Adipocyte (in vitro differentiated cells): ENCODE measurements around the gene TENM3.

Experiments
- DNase-seq: peaks from one replicate; pipeline ENCODE4 v3.0.0-alpha.2; 2015; ENCODE audit warnings: low read depth
- H3K27me3 ChIP-seq: replicated peaks from 2 replicates; pipeline ENCODE4 v1.7.0; 2013; ENCODE audit warnings: mild to moderate bottlenecking, low read length, moderate library complexity; ENCODE audit not compliant: control insufficient read depth, insufficient read depth
- H3K36me3 ChIP-seq: 2 replicates; pipeline ENCODE4 v1.7.0; 2013; ENCODE audit warnings: low read length, mild to moderate bottlenecking, moderate library complexity; ENCODE audit not compliant: control insufficient read depth, insufficient read depth, severe bottlenecking
- H3K4me1 ChIP-seq: 2 replicates; pipeline ENCODE4 v1.7.0; 2013; ENCODE audit warnings: mild to moderate bottlenecking, low read length, moderate library complexity; ENCODE audit not compliant: control insufficient read depth, insufficient read depth
- H3K4me3 ChIP-seq: 2 replicates; pipeline ENCODE4 v1.7.0; 2013; ENCODE audit warnings: mild to moderate bottlenecking, low read length, moderate library complexity
- H3K9ac ChIP-seq: 2 replicates; pipeline ENCODE4 v1.7.0; 2013; ENCODE audit warnings: mild to moderate bottlenecking, low read length, moderate library complexity
- H3K9me3 ChIP-seq: 2 replicates; pipeline ENCODE4 v1.7.0; 2013; ENCODE audit warnings: mild to moderate bottlenecking, low read length, moderate library complexity; ENCODE audit not compliant: control insufficient read depth

Gene TENM3

GRCh38 chr4:182695009-182695408 is 451.8 kb downstream of the TENM3 start:
- Histone ChIP-seq H3K27me3 (no peaks in the 10 kb centered on the region), H3K4me3 (no peak overlapping the region), H3K9me3 (no peaks in the 10 kb centered on the region), H3K9ac (no peak overlapping the region), H3K4me1 (no peaks in the 10 kb centered on the region), H3K36me3 (peaks cover 12% of the 10 kb centered on the region)
- DNase-seq, result no peak

DNA sequence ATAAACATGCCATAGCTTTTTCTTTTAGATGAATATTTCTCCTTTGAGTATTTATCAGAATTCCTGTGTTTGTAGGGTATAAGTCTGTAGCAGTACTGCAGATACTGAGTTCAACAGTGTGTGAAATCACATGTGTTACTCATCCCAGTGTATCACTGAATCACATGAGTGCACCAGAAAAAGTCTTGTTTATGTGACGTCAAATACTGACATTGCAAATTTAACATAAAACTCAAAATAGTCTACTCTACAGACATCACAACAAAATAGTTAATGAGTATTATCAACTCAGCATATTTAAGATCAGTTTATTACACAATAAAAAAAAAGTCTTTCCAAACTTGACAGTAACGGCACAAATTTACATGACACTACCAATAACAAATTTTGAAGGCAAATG is 452.6 kb downstream of the TENM3 start:
- no peak for DNase-seq
- Histone ChIP-seq H3K27me3 (no peaks in the 10 kb centered on the region), H3K4me1 (no peaks in the 10 kb centered on the region), H3K9ac (no peak overlapping the region), H3K9me3 (no peaks in the 10 kb centered on the region), H3K36me3 (peaks cover 7% of the 10 kb centered on the region), H3K4me3 (no peak overlapping the region)

DNA sequence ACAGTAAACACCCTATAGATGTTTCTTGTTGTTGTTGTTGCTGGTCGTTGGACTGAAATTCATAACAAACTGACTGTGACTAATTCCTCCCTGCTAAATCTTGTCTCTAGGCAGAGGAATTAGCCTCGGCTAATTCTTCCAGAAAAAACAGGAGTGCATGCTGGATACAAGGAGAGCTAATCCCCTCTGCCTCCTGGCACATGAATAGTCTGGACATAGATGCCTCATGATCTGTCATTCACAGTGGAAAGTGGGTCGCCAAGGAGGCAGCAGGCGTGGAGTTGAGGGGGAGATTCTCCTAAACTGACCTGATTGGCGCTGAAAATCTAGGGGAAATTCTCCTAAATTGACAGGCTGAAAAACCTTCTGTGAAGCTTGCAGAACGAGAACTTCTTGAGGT is 453.9 kb downstream of the TENM3 start:
- Histone ChIP-seq H3K36me3 (peaks cover 4% of the 10 kb centered on the region), H3K27me3 (no peaks in the 10 kb centered on the region), H3K9ac (no peak overlapping the region), H3K4me3 (no peak overlapping the region), H3K9me3 (no peaks in the 10 kb centered on the region), H3K4me1 (no peaks in the 10 kb centered on the region)
- DNase-seq, result no peak

- Histone ChIP-seq H3K4me1 (no peaks in the 10 kb centered on the region), H3K27me3 (no peaks in the 10 kb centered on the region), H3K9ac (no peak overlapping the region), H3K36me3 (peaks cover 4% of the 10 kb centered on the region), H3K4me3 (no peak overlapping the region), H3K9me3 (no peaks in the 10 kb centered on the region)
- no peak for DNase-seq
Measured at GRCh38 chr4:182698212-182698611, 455.0 kb downstream of the TENM3 start.

DNA sequence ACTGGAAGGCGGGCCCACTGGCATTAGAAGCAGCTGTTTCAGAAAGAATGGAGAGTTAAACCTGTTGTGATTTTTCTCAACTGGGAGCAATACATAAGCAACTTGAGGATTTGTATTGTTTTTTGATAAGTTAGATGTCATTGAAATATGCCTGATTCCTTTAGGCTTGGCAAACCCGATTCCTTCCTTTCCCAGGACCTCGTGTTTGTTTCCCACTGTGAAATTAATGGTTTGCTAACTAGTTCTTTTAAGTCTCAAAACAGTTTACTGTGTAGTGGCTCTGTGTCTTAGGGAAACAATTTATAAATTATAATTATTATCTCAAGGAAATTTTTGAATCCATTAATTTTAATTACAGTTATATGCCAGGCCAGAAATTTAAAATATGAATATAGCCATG is 456.0 kb downstream of the TENM3 start:
- no peaks in the 10 kb centered on the region for H3K27me3 ChIP-seq
- H3K9ac ChIP-seq, result no peak overlapping the region
- H3K4me3 ChIP-seq, result no peak overlapping the region
- peaks cover 4% of the 10 kb centered on the region for H3K36me3 ChIP-seq
- H3K9me3 ChIP-seq, result no peaks in the 10 kb centered on the region
- no peaks in the 10 kb centered on the region for H3K4me1 ChIP-seq
- no peak for DNase-seq

GRCh38 chr4:182699795-182700194 is 456.6 kb downstream of the TENM3 start:
- DNase-seq, result no peak
- Histone ChIP-seq H3K9ac (no peak overlapping the region), H3K36me3 (peaks cover 4% of the 10 kb centered on the region), H3K27me3 (no peaks in the 10 kb centered on the region), H3K4me3 (no peak overlapping the region), H3K4me1 (no peaks in the 10 kb centered on the region), H3K9me3 (no peaks in the 10 kb centered on the region)

DNA sequence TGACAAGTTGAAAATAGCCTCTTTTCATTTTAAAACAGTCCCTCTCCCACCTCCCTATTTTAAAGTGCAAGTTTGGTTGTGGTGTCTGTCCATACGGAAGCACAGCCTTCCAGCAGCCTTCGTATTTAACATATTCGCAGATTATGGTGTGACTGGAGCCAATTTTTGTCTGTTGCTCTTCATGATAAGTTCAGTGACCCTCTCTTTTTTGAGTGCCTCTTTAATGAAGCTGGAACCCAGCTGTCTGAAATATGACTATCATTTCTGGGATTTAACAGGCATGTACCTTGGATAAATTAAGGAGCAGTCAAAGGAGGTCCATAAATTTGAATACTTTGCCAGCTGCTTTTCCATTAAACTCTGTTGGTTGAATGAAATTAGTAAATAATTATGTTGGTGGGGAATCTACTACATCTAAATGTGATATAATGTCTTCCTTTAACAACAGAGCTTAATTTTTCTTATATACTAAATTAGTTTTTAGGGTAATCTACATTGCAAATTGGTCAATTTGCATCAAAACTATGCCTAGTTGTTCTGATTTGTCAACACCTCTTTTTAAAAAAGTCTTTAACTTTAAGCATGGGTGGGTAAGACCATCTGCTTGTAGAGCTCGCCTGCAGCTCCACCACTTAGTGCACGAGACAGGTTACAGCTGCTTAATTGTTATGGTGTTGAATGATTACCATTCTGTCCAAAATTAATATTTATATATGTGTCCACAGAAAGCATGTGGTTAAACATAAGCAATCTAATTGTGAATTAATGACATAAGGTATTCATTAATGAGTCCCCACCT is 457.4 kb downstream of the TENM3 start:
- Histone ChIP-seq H3K4me3 (no peak overlapping the region), H3K27me3 (no peaks in the 10 kb centered on the region), H3K9ac (no peak overlapping the region), H3K36me3 (peaks cover 4% of the 10 kb centered on the region), H3K9me3 (no peaks in the 10 kb centered on the region), H3K4me1 (no peaks in the 10 kb centered on the region)
- DNase-seq, result no peak

- no peaks in the 10 kb centered on the region for H3K36me3 ChIP-seq
- no peaks in the 10 kb centered on the region for H3K27me3 ChIP-seq
- no peak overlapping the region for H3K9ac ChIP-seq
- H3K4me1 ChIP-seq, result no peaks in the 10 kb centered on the region
- no peak overlapping the region for H3K4me3 ChIP-seq
- H3K9me3 ChIP-seq, result no peaks in the 10 kb centered on the region
- DNase-seq, result no peak
Measured at GRCh38 chr4:182704077-182704476, 460.9 kb downstream of the TENM3 start.

DNA sequence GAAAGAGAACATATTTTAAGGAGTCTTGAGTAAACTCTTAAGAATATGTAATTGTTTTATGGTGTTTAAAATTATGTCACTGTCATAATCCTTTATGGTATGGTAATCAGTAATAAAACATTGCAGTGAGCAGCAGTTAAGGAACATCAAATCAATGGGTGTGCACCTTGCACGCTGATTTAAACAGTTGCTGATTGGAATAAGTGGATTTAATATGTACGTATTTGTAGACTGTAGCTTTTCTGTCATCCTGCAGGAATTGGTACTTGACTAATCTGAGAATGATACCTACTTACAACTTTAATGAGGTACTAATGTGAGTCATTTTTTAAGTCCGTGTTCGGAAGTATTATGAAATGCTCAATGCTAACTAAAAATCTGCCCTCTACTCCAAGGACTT is 461.7 kb downstream of the TENM3 start:
- no peak overlapping the region for H3K4me3 ChIP-seq

GRCh38 chr4:182705389-182705788 is 462.2 kb downstream of the TENM3 start:
- DNase-seq, result no peak
- H3K27me3 ChIP-seq, result no peaks in the 10 kb centered on the region
- no peaks in the 10 kb centered on the region for H3K36me3 ChIP-seq
- no peak overlapping the region for H3K9ac ChIP-seq
- H3K4me3 ChIP-seq, result no peak overlapping the region
- no peaks in the 10 kb centered on the region for H3K9me3 ChIP-seq
- H3K4me1 ChIP-seq, result peaks cover under 1% of the 10 kb centered on the region

More for the DNA sequence above, 461.7 kb downstream of the TENM3 start:
- Histone ChIP-seq H3K4me1 (no peaks in the 10 kb centered on the region), H3K9me3 (no peaks in the 10 kb centered on the region), H3K36me3 (no peaks in the 10 kb centered on the region), H3K27me3 (no peaks in the 10 kb centered on the region), H3K9ac (no peak overlapping the region)
- DNase-seq, result no peak

- no peaks in the 10 kb centered on the region for H3K27me3 ChIP-seq
- H3K9ac ChIP-seq, result no peak overlapping the region
- H3K4me3 ChIP-seq, result no peak overlapping the region
- peaks cover 6% of the 10 kb centered on the region for H3K4me1 ChIP-seq
- DNase-seq, result no peak
- H3K36me3 ChIP-seq, result peaks cover 12% of the 10 kb centered on the region
- no peaks in the 10 kb centered on the region for H3K9me3 ChIP-seq
Measured at GRCh38 chr4:182711211-182711610, 468.0 kb downstream of the TENM3 start.

DNA sequence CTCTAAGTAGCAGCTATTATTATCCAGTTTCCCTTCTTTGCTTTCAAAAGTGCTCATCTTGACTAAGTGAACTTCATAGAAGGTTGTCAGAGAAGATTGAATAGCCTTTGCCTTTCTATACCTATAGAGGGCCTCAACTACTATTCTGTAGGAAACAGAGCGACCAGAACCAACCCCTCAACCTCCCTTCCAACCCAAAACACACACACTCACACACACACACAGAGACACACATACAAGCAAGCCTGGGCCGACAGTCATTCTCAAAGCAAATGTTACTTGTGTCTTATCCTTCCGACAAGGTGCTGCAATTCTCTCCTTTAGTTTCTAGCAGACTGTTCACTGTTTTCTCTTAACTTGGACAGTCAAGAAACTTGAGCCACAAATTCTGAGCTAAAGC is 472.3 kb downstream of the TENM3 start:
- no peaks in the 10 kb centered on the region for H3K9me3 ChIP-seq
- no peak for DNase-seq
- H3K4me3 ChIP-seq, result no peak overlapping the region
- H3K9ac ChIP-seq, result no peak overlapping the region
- H3K27me3 ChIP-seq, result no peaks in the 10 kb centered on the region
- H3K4me1 ChIP-seq, result peaks cover 4% of the 10 kb centered on the region
- peaks cover 25% of the 10 kb centered on the region for H3K36me3 ChIP-seq
